PFSK-1 (cell line): ENCODE results near the gene CAB39L.

Experiments used
- FOXP2 ChIP-seq: optimal IDR thresholded peaks from 2 replicates; pipeline ENCODE3; 2011; ENCODE audit warnings: borderline replicate concordance, control low read depth, inconsistent platforms; ENCODE audit not compliant: insufficient read depth; ENCODE audit errors: extremely low read length, extremely low read depth
- POLR2AphosphoS5 ChIP-seq: IDR thresholded peaks from 2 replicates; pipeline ENCODE4 v1.6.1; 2012; ENCODE audit warnings: low read depth, mild to moderate bottlenecking, control low read depth, low read length, moderate library complexity
- REST ChIP-seq, 2 experiments: IDR thresholded peaks; 2 replicates each; pipeline versions ENCODE4 v1.6.1 to v1.8.0; 2011 to 2012; ENCODE audit warnings: low read depth in 2 of 2, low read length in 2 of 2, control low read depth in 1 of 2, inconsistent platforms in 1 of 2, mild to moderate bottlenecking in 1 of 2, moderate library complexity in 1 of 2; ENCODE audit not compliant: insufficient read depth in 1 of 2
- SIN3A ChIP-seq: IDR thresholded peaks from 2 replicates; pipeline ENCODE4 v1.6.1; 2012; ENCODE audit warnings: mild to moderate bottlenecking, low read length, moderate library complexity, borderline replicate concordance; ENCODE audit not compliant: insufficient read depth
- TAF1 ChIP-seq: IDR thresholded peaks from 2 replicates; pipeline ENCODE4 v1.6.1; 2012; ENCODE audit warnings: low read length, control low read depth, borderline replicate concordance; ENCODE audit not compliant: insufficient read depth

CAB39L gene

GRCh38 chr13:49292742-49293486 lies 150.9 kb downstream of the CAB39L start:
- TF ChIP-seq TAF1 (no peak), FOXP2 (no peak), POLR2AphosphoS5 (no peak), SIN3A (0 out of 2 replicates have a peak, but pooled peaks have one; percentile 24)

GRCh38 chr13:49288458-49288857 lies 155.4 kb downstream of the CAB39L start:
- TF ChIP-seq TAF1 (no peak), FOXP2 (no peak), POLR2AphosphoS5 (no peak), REST (IDR thresholded peaks at IDR 0.05; ENCODE audit: insufficient read depth in 1 of 2, low read depth in 2 of 2, low read length in 2 of 2) (no peak), SIN3A (no peak)

- TF ChIP-seq FOXP2 (no peak), POLR2AphosphoS5 (no peak), SIN3A (no peak), TAF1 (no peak), REST (IDR thresholded peaks at IDR 0.05; ENCODE audit: insufficient read depth in 1 of 2, low read depth in 2 of 2, low read length in 2 of 2) (no peak)
Measured at GRCh38 chr13:49287995-49288394, 155.9 kb downstream of the CAB39L start.

- TF ChIP-seq SIN3A: no peak
- TF ChIP-seq POLR2AphosphoS5: no peak
- TF ChIP-seq FOXP2: no peak
- no peak for TF ChIP-seq REST (IDR thresholded peaks at IDR 0.05; ENCODE audit: insufficient read depth in 1 of 2, low read depth in 2 of 2, low read length in 2 of 2)
- TF ChIP-seq TAF1: no peak
Measured at GRCh38 chr13:49279885-49280284, 164.0 kb downstream of the CAB39L start.

- TF ChIP-seq POLR2AphosphoS5: no peak
- TF ChIP-seq TAF1: no peak
- no peak for TF ChIP-seq REST (IDR thresholded peaks at IDR 0.05; ENCODE audit: insufficient read depth in 1 of 2, low read depth in 2 of 2, low read length in 2 of 2)
- TF ChIP-seq SIN3A: no peak
- TF ChIP-seq FOXP2: no peak
Measured at GRCh38 chr13:49279112-49279511, 164.8 kb downstream of the CAB39L start.
